Measurements from ENCODE around the gene M1AP. TPM values are rescaled to one million over a fixed set of nuclear protein-coding genes. Genes with fewer than 3 reads are reported as not detected.

The M1AP gene, protein sequence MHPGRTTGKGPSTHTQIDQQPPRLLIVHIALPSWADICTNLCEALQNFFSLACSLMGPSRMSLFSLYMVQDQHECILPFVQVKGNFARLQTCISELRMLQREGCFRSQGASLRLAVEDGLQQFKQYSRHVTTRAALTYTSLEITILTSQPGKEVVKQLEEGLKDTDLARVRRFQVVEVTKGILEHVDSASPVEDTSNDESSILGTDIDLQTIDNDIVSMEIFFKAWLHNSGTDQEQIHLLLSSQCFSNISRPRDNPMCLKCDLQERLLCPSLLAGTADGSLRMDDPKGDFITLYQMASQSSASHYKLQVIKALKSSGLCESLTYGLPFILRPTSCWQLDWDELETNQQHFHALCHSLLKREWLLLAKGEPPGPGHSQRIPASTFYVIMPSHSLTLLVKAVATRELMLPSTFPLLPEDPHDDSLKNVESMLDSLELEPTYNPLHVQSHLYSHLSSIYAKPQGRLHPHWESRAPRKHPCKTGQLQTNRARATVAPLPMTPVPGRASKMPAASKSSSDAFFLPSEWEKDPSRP
- polyA plus RNA-seq (ENCODE audit: insufficient read length) = 0.27 TPM

DNA sequence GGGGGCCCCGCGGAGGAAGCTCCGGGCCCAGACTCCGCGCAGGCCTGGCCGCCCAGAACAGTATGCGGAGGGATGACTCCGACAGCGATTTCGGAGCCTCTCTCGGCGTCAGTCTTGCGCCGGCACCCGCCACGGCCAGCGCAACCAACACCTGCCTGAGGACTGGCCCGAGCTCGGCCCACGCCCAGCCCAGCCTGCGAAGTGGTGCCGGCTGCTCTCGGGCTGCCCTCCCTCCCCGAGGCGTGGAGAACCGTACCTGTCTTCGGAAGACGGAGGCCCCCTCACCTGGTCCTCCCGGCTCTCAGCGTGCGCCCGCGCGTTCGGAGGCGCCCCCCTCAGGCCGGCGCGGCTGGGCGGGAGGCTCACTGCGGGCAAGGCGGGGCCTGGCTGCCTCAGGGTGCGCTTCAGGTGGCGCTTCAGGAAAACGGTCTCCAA is at the start of gene M1AP:
TSS of gene M1AP (minus strand) at position 322 of the 435 bp plus-strand sequence. CDS start 8,055 bp downstream, outside the sequence.
- no peak for DNase-seq

DNA sequence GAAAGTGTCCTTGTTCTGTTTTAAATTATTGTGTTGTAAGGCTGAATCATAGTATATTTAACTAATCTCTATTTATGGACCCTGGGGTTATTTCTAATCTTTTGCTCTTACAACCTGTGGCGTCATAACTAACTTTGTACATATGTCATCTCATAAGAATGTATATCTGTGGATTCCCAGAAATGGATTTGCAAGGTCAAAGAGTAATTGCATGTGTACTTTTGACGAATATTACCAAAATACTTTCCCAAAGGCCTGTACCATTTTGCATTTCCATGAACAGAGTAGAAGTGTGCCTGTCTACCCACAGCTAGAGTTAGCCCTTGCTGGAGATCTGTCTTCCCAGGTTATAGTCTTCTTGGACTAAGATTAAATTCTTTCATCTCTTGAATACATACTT is 48.7 kb upstream of the M1AP start:
- no peak for DNase-seq

DNA sequence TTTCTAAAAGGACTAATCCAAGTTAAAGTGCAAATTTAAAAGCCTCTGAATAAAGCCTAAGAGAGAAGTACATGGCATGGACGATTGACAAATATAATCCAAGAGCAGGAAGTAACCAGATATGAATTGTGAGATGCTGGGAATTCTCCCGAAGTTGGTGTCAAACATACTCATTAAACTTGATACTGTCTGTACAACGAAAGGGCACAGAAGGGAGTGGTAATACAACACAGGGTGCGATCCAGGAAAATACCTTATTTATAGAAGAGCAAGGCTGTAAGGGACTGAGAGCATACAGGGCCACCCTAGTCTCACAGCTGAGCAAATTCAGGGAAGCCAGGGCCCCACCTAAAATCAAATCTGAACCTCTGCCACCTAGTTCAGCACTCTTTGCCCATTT is 47.5 kb upstream of the M1AP start:
- DNase-seq = no peak

DNA sequence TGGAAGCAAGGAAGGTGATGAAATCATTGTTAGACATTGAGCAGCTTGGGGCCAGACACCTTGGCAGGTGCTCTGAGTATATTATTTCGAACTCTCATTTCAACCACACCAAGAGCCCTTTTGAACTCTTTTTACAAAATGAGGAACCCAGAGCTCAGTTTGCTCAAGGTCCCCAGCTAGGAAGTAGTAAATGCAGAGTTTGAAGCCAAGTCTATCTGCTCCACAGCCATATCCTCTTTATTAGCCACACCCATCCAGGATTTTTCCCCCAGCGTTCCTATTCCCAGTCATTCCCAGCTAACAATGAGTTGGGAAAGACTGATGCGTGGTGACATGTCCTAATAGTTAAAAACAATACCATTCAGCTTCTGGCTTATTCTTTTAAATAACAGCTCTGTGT is 46.2 kb upstream of the M1AP start:
- DNase-seq = no peak

DNA sequence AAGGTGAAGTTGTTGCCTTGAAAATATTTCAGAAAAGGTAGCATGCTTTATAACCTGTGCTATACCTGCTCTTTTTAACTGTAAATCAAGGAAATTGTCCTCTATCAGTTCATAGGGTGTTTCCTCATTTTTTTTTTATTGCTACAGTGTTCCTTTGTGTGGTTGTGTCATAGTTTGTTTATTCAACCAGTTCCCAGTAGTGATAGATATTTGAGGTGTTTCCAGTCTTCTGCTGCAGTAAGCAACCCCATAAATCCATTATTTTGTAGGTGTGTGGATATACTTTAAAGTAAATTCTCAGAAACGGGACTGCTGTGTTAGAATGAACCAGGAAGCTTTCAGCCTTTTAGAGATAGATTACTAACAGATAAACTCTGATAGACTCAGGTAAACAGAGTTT is 45.5 kb upstream of the M1AP start:
- no peak for DNase-seq

DNA sequence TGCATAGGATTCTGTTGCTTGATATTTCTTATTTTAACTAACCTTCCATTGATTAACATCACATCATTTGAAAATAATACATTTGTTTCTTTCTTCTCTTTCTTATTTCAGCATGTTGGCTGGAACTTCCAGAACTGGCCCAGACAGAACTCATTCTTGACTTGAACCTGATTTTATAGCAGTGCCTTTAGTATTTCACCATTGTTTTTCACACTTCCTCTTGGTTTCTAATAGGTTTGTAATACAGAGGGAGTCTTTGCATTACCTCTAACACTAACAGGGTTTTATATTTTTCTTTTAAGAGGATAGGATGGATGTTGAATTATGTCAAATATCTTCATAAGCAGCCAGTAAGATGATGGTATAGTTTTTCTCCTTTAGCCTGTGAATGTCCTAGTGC is 45.1 kb upstream of the M1AP start:
- no peak for DNase-seq

DNA sequence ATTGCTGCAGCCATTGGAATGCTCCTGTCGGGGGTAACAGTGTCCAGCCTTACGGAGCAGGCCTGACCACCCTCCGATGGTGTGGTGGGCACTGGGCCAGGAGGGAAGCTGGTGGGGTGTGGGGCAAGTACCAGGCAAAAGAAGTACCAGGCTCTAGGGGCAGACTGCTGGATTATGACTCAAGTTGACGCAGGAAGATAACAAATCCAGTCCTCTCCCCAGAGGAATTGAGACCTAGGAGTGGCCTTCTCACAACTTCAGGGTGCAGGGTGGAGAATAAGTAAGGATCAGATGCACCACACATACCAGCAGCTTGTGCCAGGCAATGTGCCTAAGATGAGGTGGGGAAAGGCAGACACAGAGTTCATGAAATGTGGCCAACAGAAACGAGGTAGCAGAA is 43.8 kb upstream of the M1AP start:
- DNase-seq = no peak

DNA sequence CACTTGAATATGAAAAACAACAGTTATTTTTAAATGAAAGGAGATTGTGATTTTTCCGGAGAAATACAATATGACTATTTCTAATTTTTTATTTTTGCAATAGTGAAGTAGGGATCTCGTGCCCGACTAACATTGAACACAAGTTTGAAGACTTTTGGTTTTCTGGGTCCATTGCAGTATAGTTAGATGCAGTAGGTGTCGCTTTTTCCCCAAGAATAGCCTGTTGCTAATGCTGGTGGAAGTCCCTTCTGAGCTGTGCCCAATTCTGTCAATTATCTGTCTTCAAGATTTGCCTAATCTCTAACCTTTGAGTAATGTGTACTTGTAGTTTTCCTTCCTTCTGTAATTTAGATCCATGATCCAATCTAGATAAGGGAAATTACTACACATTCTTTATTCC is 42.4 kb upstream of the M1AP start:
- peak; percentile 41 for DNase-seq

DNA sequence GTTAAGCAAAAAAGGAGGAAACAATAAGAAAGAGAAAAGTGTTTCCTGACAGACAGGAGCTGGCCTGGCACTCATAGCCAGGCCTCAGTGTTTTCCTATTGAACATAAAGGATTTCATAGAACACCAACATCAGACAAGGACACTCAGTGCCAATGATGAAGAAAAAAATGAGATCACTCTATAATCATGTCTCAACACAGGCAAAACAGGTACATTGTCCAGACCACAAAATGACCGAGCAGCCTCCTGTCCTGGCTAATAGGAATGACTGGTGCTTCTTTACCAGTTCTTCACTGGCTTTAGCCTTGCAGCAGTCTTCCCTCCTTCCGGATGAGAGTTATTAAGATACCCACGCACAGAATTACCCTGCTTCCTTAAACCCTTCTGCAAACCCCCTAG is 41.5 kb upstream of the M1AP start:
- DNase-seq = no peak

DNA sequence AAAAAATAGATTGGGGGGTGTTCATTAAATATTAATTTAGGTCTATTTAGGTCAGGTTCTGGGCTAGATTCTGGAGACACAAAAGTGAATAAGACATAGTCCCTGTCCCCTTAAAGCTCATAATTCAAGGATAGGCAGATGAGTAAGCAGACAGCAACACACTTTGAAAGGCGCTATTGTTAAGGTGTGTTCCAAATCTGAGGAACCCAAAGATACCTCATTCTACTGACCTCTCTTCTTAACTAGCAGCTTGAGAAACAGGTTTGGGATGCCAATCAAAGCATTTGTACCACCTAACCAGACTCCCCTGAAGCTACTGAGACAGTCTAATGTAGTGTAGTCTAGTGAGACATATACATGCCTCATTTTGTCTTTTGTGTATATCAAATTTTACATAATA is 40.8 kb upstream of the M1AP start:
- no peak for DNase-seq

DNA sequence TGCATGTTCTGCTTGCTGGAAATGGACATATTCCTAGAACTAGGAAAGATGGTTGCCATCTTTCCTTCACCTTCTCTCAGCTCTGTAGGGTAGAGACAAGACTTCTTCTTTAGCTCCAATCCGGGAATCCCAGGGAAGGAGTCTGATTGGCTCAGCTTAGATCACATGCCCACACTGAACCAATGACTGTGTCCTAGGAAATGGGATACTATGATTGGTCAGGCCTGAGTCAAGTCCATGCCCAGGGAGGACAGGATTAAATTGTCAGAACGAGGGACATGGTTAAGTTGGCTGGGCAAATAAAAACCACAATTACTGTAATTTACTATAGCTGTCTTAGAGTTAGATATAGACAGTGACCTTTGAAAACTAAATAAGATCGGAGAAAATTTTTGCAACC is 37.3 kb upstream of the M1AP start:
- DNase-seq = no peak

DNA sequence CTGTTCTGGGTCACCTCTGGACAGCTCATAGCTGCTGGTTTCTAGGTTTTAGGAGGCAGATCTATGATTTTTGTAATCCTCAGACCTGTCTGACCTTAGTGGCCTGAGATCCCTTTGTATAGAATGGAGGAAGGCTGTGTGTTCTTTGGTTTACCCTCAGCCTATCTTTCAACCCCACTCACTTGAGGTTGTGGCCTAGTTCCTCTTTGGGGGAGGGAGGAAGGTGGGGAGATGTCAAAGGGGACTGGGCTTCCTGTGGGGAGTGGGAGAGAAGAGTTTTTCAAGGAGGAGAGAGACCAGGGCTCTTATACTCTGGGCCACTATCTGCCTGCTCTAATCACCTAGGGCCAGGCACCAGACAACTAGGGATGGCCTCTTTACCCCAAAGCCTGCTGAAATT is 34.4 kb upstream of the M1AP start:
- no peak for DNase-seq

DNA sequence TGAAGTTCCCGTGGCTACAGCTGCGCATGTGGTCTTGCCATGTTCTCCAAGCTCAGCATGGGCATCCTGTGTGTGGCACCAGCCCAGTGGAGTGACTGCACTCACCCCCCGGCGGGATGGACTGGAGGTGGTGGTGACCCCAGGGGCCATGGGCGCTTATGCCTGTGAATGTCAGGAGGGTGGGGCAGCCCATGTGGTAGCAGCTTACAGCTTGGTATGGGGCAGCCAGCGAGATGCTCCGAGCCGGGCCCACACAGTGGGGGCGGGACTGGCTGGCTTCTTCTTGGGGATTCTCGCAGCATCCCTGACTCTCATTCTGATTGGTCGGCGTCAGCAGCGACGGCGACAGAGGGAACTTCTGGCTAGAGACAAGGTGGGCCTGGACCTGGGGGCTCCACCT is 31.5 kb upstream of the M1AP start:
- no peak for DNase-seq

DNA sequence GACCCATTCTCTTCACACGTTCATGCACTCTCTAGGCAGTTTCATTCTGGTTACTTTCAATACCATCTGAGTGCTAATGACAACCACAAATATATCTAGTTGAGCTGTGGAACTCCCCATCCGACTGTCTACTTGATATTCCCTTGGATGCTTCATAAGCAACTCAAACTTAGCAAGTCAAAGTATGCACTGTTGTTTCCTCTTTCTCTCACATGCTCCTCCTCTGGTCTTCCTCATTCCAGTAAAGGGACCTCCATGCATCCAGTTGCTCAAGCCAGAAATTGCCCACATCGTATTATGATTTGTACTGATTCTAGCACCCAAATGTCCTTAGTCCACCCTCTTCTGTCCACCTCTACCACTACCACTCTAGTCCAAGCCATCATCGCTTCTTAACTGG is 28.2 kb upstream of the M1AP start:
- DNase-seq = no peak

DNA sequence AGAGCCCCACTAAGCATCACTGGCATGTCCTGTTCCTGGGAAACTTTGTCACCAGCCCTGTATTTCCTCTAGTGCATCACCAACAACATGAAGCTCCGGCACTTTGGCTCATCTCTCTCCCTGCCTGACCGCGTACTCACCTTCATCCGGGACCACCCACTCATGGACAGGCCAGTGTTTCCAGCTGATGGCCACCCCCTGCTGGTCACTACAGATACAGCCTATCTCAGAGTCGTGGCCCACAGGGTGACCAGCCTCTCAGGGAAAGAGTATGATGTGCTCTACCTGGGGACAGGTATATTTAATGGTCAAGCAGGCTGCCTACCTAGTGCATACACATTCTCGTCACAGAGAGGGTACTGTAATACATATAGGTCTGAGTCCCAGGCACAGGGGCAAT is 27.0 kb upstream of the M1AP start:
- no peak for DNase-seq

DNA sequence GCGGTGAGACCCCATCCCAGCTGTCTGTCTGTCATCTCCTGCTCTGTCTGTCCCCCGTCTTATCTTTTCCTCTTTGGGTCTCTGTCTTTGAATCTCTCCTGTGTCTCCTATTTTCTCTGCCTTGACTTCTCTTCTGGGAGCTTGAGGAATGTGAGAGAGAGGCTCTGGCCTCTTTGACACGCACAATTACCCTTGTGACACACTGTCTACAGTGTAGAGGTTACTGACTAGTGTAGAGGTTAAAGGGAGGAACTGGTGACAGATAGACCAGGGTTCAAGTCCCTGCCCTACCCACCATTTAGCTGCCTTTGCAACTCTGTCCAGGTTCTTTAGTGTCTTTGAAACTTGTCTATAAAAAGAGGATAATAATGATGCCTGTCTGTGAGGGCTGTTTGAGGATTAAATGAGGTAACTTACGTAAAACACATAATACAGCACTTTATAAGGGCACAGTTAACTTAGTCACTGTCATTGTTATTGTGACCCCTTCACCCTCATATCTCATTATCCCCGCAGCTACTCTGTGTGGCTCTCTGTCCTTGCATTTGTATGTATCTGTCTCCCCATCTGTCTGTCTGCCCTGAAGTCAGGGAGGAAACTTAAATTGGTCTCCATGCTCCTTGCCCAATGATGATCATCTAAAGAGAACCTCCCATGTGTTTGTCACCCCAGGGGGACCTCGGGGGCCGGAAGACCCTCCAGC is 25.8 kb upstream of the M1AP start:
- no peak for DNase-seq

DNA sequence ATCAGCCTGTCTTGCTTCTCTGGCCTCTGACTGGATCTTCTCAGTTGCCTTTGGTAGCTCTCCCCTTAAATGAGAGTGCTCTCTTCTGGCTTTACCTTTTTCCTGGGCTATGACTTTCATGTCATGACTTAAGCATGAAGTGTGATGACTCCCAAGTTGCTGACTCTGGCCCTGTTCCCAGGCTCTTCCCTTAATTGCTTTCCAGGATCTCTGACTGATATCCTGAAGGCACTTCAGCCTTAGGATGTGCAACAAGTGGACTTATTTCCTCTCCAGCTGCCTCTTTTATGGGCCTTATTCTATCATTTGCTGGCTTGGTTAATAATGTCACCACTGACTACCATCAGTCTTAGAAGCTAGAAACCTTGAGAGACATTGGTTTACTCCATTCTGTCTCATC is 23.3 kb upstream of the M1AP start:
- no peak for DNase-seq

DNA sequence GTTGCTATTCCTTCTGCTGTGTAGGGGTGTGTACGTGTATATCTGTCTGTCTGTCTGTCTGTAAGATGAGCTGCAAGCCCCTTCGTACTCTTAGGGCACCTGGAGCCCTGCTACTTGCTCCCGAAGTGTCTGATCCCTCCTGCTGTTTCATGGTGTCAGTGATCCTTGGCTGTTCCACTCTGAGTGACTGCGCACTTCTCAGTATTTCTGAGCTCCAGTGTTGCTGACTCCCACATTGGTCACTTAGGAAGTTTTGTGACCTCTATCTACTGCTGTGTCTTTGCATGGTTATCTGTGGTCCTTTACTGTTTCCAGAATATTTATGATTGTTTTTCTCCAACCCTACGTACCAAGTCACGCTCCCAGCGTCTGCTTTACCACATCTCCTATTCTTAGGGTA is 22.1 kb upstream of the M1AP start:
- no peak for DNase-seq

DNA sequence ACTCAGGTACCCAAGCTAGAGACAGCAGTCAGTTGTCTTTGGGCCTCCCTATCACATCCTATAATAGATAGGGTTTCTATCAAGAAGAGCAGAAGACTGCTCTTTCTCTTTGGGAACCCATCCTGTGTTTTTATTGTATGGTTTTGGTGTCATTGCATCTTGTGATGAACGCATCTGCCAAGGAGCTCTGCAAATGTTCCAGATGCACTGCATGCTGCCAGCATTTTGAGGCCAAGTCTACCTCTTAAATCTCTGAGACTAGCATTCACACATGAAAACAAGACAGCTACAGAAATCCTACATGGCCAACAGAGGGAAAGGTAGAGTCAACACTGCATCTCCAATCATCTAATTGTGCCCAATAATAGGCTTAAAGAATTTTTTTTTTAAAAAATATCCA is 20.0 kb upstream of the M1AP start:
- no peak for DNase-seq

DNA sequence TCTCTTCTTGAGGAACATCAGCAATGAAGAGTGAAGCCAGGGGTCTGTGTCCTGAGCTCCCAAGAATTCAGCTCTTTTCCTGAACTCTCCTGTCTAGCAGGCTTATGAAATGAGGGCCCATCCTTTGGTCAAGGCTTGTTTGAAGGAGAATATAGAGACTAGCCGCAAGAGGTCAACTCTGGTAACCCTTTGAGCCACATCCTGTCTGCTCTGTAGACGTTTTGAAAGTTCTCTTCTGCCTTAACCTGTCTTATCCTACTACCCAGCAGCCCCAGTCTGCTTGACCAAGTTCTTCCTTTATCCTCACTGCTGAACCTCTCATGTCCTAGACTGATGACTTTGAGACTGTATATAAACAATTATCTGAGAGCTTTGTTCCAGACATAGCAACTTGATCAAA is 11.3 kb upstream of the M1AP start:
- no peak for DNase-seq

DNA sequence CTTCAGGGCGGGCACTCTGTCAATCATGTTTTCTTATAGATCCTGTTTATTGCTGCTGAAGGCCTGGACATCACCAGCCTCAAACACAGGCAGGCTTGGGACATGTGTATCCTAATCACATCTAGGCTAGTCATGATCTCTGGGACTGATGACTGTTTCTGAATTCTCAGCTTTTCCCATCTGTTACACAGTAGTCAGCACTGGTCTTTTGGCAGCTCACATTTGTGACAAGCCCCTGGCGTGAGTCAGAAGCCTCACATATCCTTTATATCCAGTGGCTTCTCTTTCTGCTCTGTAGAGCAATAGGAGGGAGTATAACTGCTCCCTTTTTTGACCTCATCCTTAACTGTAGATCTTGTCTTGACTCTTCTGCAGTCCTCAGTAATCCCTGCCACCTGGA is 10.4 kb upstream of the M1AP start:
- DNase-seq = no peak

DNA sequence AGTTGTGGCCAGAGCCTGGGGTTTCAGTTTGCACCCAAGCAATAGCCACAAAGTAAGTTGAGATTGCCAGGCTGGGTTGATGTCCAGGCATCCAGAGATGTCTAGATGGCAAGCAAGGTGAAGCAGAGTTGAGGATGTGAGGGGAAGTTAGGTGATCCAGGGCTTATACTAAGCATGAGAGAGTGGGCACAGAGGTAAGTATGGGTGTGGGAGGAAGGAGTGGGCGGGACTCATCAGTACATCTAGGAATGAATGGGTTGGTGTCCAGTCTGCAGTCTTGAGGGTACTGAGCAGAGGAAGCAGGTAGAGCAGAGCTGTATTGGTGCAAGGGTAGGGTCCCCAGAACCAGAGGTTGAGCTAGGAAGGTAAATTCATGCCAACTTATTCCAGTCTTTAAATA is 7.4 kb upstream of the M1AP start:
- no peak for DNase-seq

DNA sequence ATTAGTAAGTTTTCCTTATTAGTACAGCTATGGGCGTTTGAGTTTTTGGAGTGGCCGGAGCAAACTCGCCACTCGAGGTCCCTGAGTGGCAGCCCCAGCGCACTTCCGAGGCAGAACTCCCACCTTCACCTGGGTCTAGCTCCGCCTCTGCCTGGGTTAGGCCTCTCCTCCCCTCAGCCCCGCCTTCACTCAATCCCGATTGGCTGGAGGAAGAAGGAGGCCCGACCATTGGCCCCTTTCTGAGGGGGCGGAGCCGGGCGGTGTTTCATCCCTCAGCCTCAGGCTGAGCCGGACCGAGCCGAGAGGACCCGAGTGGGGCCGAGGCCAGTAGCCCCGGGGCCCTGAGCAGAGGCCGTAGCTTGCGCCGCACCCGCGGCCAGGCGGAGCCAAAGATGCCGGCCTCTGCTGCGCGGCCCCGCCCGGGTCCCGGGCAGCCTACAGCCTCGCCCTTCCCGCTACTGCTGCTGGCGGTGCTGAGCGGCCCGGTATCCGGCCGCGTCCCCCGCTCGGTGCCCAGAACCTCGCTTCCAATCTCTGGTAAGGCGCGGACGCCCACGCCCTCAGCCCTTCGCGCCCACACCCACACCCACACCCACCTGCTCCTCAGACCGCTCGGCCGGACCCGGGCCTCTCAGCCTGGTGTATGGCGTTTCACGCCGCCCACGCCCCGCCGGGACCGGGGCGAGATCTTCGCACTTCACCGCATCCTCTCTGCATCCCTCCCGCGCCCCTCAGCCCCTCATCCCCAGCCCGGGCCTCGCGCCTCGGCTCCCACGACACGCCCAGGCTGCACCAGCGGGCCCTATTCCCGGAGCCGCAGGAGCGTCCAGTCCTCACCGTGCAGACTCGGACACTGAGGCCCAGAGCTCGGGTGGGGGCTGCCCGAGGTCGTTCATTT is 6.1 kb upstream of the M1AP start, which contains the start of gene SEMA4F:
TSS of gene SEMA4F (plus strand) at position 263 of the 898 bp plus-strand sequence. CDS start at position 393, 130 bp downstream.
- peak; percentile 95 for DNase-seq

Measured in hindlimb muscle (tissue), 1 donor.